Measurements from ENCODE around the gene GLE1. TPM values are rescaled to one million over a fixed set of nuclear protein-coding genes. Genes with fewer than 3 reads are reported as not detected.

GLE1 gene
- total RNA-seq, 1 experiment from 2014 or later = 19.0 TPM

- Histone ChIP-seq H2BK5ac (ENCODE audit: insufficient read length, low read length) (no peak overlapping the region), H2BK120ac (ENCODE audit: low read depth, low read length, poor library complexity, severe bottlenecking) (no peak overlapping the region), H3K18ac (ENCODE audit: insufficient read length, low read depth, low read length) (no peak overlapping the region), H3K27ac (ENCODE audit: insufficient read length, low read depth, low read length) (no peak overlapping the region), H3K4me2 (ENCODE audit: insufficient read depth, insufficient read length, low read length) (no peak overlapping the region), H4K8ac (replicated peaks; ENCODE audit: insufficient read length, low read depth, low read length) (no peak overlapping the region), H3K9ac (ENCODE audit: extremely low read depth, insufficient read length, low read length) (no peak overlapping the region), H2BK12ac (ENCODE audit: insufficient read length, low read depth, low read length) (no peak overlapping the region), H3K4ac (ENCODE audit: low read depth, low read length) (no peak overlapping the region), H3K23me2 (ENCODE audit: insufficient read length, low read depth, low read length, poor library complexity, severe bottlenecking) (peaks cover 2% of the 10 kb centered on the region), H3K79me2 (ENCODE audit: insufficient read depth, low read length) (peaks cover 1% of the 10 kb centered on the region; the same call in 1 of the 2 replicates), H3K9me3 (ENCODE audit: control insufficient read depth, low read depth, low read length) (no peaks in the 10 kb centered on the region), H3T11ph (ENCODE audit: low read length) (no peak overlapping the region), H2AFZ (ENCODE audit: low read length) (no peak overlapping the region), H2BK15ac (ENCODE audit: low read depth, low read length) (0 out of 2 replicates have a peak overlapping the region, but pooled peaks have one; percentile 31), H4K91ac (ENCODE audit: insufficient read length, low read depth, low read length) (no peak overlapping the region), H3K23ac (ENCODE audit: insufficient read length, low read depth, low read length) (no peak overlapping the region), H4K5ac (ENCODE audit: insufficient read length, low read depth, low read length) (no peak overlapping the region), H3K4me1 (ENCODE audit: insufficient read depth, low read length) (peaks cover 9% of the 10 kb centered on the region), H3K56ac (ENCODE audit: insufficient read length, low read depth, low read length) (no peak overlapping the region), H4K20me1 (ENCODE audit: control insufficient read depth, insufficient read depth, insufficient read length) (no peaks in the 10 kb centered on the region), H3K79me1 (ENCODE audit: insufficient read depth, low read depth, low read length, poor library complexity, severe bottlenecking) (peaks cover 6% of the 10 kb centered on the region), H3K27me3 (ENCODE audit: insufficient read depth, low read length) (no peaks in the 10 kb centered on the region), H2BK20ac (ENCODE audit: low read depth, low read length, poor library complexity, severe bottlenecking) (no peak overlapping the region), H3K14ac (ENCODE audit: insufficient read depth, low read length) (no peak overlapping the region), H2AK5ac (ENCODE audit: insufficient read length, low read length) (no peak overlapping the region)
- peaks cover 0 to 9% (median 4%) of the 10 kb centered on the region in 3 experiments; a peak in 3 of 7 replicates for H3K36me3 Mint-ChIP-seq (ENCODE audit: insufficient read depth in 1 of 3, low read depth in 3 of 3)
- no peaks in the 10 kb centered on the region for H3K27me3 Mint-ChIP-seq (ENCODE audit: low read depth)
- no peak overlapping the region for H3K4me3 Mint-ChIP-seq
- H3K9me3 Mint-ChIP-seq = no peaks in the 10 kb centered on the region
- no CpG with 5 or more reads among the region's 12 CpGs for WGBS (ENCODE audit: extremely low coverage, insufficient read length, low lambda C conversion rate)
- peaks cover 10 to 14% of the 10 kb centered on the region in 2 experiments; a peak in 3 of 4 replicates for H3K4me1 Mint-ChIP-seq
- DNase-seq = no peak
- no peak for TF ChIP-seq CTCF (conservative IDR thresholded peaks at IDR 0.05)
- H3K27ac Mint-ChIP-seq = peak overlapping the region in 2 of 3 experiments; percentile 18 to 21; a peak in 4 of 7 replicates
Observed at GRCh38 chr9:128558431-128559310, 54.2 kb downstream of the GLE1 start.

Data from H9 (cell line).